ENCODE results near the gene HDAC7. TPM values are rescaled to one million over a fixed set of nuclear protein-coding genes. Genes with fewer than 3 reads are reported as not detected.
A peak's percentile ranks its signal among the peaks of the same experiment; 100 is the strongest.

HDAC7 gene
- total RNA-seq, 1 donor from 2014 or later = 76.1 TPM

DNA sequence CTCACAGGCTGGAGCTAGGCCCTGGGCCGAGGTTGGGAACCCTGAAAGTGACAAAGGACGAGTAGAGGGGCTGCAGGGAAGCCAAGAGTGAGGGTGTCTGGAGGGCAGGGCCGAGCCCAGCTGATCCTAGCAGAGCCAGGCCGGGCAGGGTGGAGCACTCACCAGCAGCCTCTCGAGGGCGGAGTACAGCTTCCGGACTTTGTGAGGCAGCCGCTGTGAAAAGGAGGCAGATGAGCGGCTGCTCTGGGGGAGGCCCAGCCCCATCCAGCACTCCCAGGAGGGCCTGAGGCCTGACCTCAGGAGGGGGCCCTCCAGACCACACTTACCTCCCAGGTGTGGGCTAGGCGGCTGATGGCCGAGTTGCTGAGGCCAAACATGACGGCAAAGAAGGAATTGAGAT is 79.7 kb downstream of the HDAC7 start:
- Mint-ChIP-seq H3K4me3 (no peak overlapping the region), H3K36me3 (no peaks in the 10 kb centered on the region), H3K9me3 (no peaks in the 10 kb centered on the region), H3K27ac (no peak overlapping the region), H3K4me1 (ENCODE audit: unreplicated experiment) (peaks cover 26% of the 10 kb centered on the region), H3K27me3 (no peaks in the 10 kb centered on the region)
- TF ChIP-seq, protein P1, sequence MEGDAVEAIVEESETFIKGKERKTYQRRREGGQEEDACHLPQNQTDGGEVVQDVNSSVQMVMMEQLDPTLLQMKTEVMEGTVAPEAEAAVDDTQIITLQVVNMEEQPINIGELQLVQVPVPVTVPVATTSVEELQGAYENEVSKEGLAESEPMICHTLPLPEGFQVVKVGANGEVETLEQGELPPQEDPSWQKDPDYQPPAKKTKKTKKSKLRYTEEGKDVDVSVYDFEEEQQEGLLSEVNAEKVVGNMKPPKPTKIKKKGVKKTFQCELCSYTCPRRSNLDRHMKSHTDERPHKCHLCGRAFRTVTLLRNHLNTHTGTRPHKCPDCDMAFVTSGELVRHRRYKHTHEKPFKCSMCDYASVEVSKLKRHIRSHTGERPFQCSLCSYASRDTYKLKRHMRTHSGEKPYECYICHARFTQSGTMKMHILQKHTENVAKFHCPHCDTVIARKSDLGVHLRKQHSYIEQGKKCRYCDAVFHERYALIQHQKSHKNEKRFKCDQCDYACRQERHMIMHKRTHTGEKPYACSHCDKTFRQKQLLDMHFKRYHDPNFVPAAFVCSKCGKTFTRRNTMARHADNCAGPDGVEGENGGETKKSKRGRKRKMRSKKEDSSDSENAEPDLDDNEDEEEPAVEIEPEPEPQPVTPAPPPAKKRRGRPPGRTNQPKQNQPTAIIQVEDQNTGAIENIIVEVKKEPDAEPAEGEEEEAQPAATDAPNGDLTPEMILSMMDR (conservative IDR thresholded peaks at IDR 0.05) = no peak
- no peak for DNase-seq (ENCODE audit: extremely low spot score, unreplicated experiment)

DNA sequence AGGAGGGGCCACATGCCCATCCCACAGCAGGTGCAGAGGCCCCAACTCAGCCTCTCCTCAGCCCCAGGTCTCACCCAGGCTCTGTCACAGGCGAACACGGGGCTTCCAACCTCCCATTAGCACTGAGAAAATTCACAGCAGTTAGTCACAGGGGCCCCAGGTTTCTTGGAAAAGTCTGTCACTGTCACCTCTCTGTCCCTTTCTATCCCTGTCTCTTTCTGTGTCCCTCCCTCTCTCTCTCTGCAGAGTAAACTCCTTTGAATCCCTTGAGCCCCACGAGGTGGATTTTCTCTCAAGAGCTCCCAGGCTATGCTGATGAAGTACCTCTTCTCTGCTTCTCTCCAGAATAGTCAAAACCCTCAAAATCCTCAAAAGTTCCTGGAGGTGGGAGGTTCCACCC is 80.4 kb downstream of the HDAC7 start:
- H3K36me3 Mint-ChIP-seq = no peaks in the 10 kb centered on the region
- H3K9me3 Mint-ChIP-seq = no peaks in the 10 kb centered on the region
- no peak overlapping the region for H3K27ac Mint-ChIP-seq
- DNase-seq (ENCODE audit: extremely low spot score, unreplicated experiment) = no peak
- TF ChIP-seq, protein P1 (conservative IDR thresholded peaks at IDR 0.05) = no peak
- peaks cover 29% of the 10 kb centered on the region for H3K4me1 Mint-ChIP-seq (ENCODE audit: unreplicated experiment)
- no peaks in the 10 kb centered on the region for H3K27me3 Mint-ChIP-seq
- H3K4me3 Mint-ChIP-seq = no peak overlapping the region

DNA sequence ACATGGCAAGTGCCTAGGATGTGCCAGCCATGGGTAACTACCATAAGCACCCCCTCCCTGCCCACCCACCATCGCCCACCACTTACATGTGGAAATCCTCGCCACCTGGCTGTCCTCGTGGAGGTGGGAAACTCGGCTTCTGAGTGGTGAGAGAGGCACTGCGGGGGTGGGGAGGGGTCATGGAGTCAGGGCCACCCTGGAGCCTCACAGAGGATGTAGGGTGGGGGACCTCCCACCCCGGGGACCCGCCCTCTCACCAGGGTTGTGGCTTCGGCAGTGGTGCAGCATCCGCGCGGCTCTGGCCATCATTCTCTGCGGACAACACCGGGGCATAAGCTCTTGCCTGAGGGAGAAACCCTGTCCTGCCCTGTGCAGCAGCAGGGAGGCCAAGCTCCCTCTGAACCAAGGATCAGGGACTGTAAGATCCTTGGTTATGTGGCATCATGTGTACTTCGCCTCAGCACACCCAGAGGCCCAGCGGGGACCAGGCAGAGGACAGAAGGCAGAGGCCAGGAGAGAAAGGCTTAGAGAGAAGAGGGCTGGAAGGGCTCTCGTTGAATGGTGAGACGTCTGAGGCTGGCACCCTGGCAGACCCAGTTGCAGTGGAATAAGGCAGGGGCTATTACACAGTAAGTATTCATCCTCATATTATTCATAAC is 81.6 kb downstream of the HDAC7 start:
- DNase-seq (ENCODE audit: extremely low spot score, unreplicated experiment) = no peak
- Mint-ChIP-seq H3K4me1 (ENCODE audit: unreplicated experiment) (peaks cover 29% of the 10 kb centered on the region), H3K4me3 (no peak overlapping the region), H3K27ac (no peak overlapping the region), H3K9me3 (no peaks in the 10 kb centered on the region), H3K27me3 (no peaks in the 10 kb centered on the region), H3K36me3 (no peaks in the 10 kb centered on the region)
- TF ChIP-seq, protein P1 (conservative IDR thresholded peaks at IDR 0.05) = no peak

DNA sequence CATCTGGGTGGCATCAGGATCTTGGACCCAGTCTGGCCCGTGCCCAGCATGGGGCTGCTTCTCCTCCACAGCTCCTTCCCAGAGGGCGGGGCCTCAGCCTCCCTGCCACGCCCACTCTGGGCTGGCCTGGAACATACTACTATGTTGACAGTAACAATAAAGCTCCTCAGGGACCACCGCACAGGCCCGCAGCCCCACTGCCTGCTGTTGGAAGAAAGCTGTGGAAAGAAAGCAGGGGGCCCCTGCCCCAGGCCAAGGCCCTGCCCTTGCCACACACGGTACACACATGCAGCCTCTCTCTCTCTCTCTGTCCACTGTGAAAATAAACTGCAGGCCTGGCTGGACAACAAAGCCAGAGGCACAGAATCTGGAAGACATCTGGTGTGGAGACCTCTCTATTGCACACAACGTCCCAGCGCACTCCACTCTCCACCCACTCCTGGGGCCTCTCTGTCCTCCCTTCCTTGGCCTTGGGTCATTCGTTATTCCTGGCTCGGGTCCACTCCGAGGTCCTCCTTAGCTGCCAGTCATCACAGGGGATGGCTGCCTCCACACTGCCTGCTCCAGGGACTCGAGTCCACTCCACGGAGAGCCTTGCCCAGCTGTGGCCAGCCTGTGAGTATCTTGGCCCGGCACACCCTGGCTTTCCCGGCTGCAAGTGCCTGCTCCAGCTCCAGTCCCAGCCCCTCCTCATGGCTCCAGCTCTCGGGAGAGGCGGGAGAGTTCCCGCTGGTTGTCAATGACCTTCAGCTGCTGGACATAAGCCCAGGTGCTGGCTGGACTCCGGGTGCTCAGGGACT is 82.6 kb downstream of the HDAC7 start:
- DNase-seq (ENCODE audit: extremely low spot score, unreplicated experiment) = no peak

DNA sequence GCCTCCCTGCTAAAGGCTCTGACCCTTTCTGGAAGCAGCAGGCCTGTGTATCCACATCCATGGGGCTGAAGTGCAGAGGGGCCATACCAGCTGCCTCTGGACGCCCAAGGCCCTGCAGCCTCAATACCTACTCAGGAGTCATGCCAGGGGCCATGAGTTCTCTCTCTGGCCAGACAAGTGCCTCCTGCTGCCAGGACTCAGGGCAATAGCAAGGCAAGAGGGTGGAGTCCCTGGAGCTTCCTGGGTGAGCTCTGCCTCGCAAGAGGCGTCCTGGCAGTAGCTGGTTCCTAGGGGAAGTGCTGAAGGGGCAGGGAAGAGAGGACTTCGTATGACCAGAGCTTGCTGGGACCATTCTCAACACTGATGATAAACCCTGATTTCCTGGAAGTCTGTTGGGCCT is 83.5 kb downstream of the HDAC7 start:
- Mint-ChIP-seq H3K4me3 (no peak overlapping the region), H3K4me1 (ENCODE audit: unreplicated experiment) (peaks cover 27% of the 10 kb centered on the region), H3K36me3 (no peaks in the 10 kb centered on the region), H3K27me3 (no peaks in the 10 kb centered on the region), H3K27ac (no peak overlapping the region), H3K9me3 (no peaks in the 10 kb centered on the region)
- TF ChIP-seq, protein P1 (conservative IDR thresholded peaks at IDR 0.05) = no peak
- no peak for DNase-seq (ENCODE audit: extremely low spot score, unreplicated experiment)

More for the DNA sequence above, 82.6 kb downstream of the HDAC7 start:
- Mint-ChIP-seq H3K4me1 (ENCODE audit: unreplicated experiment) (peaks cover 29% of the 10 kb centered on the region), H3K36me3 (no peaks in the 10 kb centered on the region), H3K27me3 (no peaks in the 10 kb centered on the region), H3K27ac (peak overlapping the region; percentile 57), H3K4me3 (peak overlapping the region; percentile 42), H3K9me3 (no peaks in the 10 kb centered on the region)
- TF ChIP-seq, protein P1 (conservative IDR thresholded peaks at IDR 0.05) = no peak

Measured in type B pancreatic cell (in vitro differentiated cells).